ENCODE data around the gene CTCF. TPM values are rescaled to one million over a fixed set of nuclear protein-coding genes. Genes with fewer than 3 reads are reported as not detected.

Gene CTCF
- total and polyA plus RNA-seq, 4 donors: 10.1 to 35.3 (median 15.5) TPM

DNA sequence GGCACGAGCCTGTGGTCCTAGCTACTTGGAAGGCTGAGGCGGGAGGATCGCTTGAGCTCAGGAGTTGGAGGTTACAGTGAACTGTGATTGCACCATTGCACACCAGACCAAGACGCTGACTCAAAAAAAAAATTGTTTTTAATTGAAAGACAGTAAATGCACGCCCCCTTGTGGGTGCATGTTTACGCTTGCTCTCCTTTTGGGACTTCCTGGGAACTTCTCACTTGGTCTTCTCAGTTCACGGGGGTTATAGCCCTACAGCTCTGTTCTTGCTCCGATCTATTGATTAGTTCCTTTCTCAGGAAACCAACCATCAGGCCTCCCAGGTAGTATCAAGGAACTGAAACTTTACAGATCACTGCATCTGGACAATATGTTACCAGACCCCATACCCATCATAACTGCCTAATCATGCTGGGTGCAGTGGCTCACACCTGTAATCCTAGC lies 47.9 kb upstream of the CTCF start:
- peak; percentile 72 for DNase-seq (ENCODE audit: low spot score)
- H3K9ac ChIP-seq (ENCODE audit: low read depth in 1 of 2, low read length in 2 of 2): no peak overlapping the region
- no peaks in the 10 kb centered on the region for H3K4me1 ChIP-seq (ENCODE audit: control insufficient read depth in 4 of 4, insufficient read depth in 4 of 4, low read length in 3 of 4)
- no peak overlapping the region for H3K4me3 ChIP-seq (ENCODE audit: low read depth in 1 of 3, low read length in 3 of 3)
- WGBS: 9% methylated on average over 8 of the region's 8 CpGs
- H3K36me3 ChIP-seq (ENCODE audit: control insufficient read depth in 4 of 4, insufficient read depth in 3 of 4, low read depth in 1 of 4, low read length in 3 of 4): no peaks in the 10 kb centered on the region
- TF ChIP-seq, protein P1, sequence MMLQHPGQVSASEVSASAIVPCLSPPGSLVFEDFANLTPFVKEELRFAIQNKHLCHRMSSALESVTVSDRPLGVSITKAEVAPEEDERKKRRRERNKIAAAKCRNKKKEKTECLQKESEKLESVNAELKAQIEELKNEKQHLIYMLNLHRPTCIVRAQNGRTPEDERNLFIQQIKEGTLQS (IDR thresholded peaks at IDR 0.05): no peak
- TF ChIP-seq RXRA (IDR thresholded peaks at IDR 0.05) (peak in 1 of 2 donors; percentile 28), RAD21 (IDR thresholded peaks at IDR 0.05) (peak; percentile 81 to 82)
- TF ChIP-seq, protein P2, sequence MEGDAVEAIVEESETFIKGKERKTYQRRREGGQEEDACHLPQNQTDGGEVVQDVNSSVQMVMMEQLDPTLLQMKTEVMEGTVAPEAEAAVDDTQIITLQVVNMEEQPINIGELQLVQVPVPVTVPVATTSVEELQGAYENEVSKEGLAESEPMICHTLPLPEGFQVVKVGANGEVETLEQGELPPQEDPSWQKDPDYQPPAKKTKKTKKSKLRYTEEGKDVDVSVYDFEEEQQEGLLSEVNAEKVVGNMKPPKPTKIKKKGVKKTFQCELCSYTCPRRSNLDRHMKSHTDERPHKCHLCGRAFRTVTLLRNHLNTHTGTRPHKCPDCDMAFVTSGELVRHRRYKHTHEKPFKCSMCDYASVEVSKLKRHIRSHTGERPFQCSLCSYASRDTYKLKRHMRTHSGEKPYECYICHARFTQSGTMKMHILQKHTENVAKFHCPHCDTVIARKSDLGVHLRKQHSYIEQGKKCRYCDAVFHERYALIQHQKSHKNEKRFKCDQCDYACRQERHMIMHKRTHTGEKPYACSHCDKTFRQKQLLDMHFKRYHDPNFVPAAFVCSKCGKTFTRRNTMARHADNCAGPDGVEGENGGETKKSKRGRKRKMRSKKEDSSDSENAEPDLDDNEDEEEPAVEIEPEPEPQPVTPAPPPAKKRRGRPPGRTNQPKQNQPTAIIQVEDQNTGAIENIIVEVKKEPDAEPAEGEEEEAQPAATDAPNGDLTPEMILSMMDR (IDR thresholded peaks at IDR 0.05; ENCODE audit: low read depth, low read length, missing input control): peak; percentile 72
- no peak overlapping the region for H3K27ac ChIP-seq (ENCODE audit: low read depth in 1 of 2, low read length in 2 of 2)
- no peaks in the 10 kb centered on the region for H3K27me3 ChIP-seq (ENCODE audit: control insufficient read depth in 4 of 4, insufficient read depth in 4 of 4, low read length in 3 of 4)
- no peaks in the 10 kb centered on the region for H3K9me3 ChIP-seq (ENCODE audit: control insufficient read depth in 4 of 4, low read length in 3 of 4)

DNA sequence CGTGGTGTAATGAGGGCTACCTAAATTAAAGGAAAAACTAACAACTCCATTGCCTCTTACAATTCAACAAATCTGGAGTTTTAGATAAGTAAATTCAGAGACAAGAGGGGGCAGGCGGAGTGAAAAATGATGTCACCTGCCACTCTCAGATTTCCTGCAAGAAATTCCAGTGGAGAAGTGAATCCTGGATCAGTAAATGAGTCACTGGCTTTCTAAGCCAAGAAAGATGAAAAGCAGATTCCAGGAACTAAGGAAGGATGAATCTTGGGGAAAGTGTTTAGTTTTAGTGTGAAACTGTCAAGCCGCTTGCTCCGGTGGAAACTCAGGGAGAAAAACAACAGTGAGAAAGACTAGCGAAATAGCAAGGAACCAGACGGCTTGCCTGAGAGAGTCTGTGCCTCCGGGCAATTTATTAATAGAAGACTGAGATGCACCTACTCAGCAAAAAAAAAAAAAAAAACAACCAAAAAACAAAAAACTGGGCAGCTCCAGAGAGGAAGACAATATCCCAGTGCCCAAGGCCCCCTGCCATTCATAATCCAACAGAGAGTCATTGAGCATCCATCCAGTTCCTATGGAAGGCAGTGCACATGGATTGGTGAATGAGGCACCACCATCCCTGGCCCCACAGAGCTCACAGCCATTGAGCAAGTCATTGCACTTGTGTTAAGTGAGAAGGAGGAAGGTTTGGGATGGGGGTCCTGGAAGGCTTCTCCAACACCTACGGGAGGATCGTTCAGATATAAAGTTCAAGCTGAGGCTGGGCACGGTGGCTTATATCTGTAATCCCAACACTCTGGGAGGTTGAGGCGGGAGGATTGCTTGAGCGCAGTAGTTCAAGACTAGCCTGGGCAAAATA lies 45.8 kb upstream of the CTCF start:
- no peak overlapping the region for H3K4me3 ChIP-seq (ENCODE audit: low read depth in 1 of 3, low read length in 3 of 3)
- WGBS: 93% methylated on average over 12 of the region's 12 CpGs
- H3K9me3 ChIP-seq (ENCODE audit: control insufficient read depth in 4 of 4, low read length in 3 of 4): no peaks in the 10 kb centered on the region
- TF ChIP-seq RXRA (IDR thresholded peaks at IDR 0.05) (no peak), HNF4G (IDR thresholded peaks at IDR 0.05) (no peak)
- TF ChIP-seq, protein P1 (IDR thresholded peaks at IDR 0.05): no peak
- TF ChIP-seq, protein P2 (IDR thresholded peaks at IDR 0.05; ENCODE audit: low read depth, low read length, missing input control): no peak
- DNase-seq (ENCODE audit: low spot score): no peak
- H3K36me3 ChIP-seq (ENCODE audit: control insufficient read depth in 4 of 4, insufficient read depth in 3 of 4, low read depth in 1 of 4, low read length in 3 of 4): no peaks in the 10 kb centered on the region
- H3K4me1 ChIP-seq (ENCODE audit: control insufficient read depth in 4 of 4, insufficient read depth in 4 of 4, low read length in 3 of 4): peaks cover 0 to 8% (median 5%) of the 10 kb centered on the region in 4 donors
- H3K27me3 ChIP-seq (ENCODE audit: control insufficient read depth in 4 of 4, insufficient read depth in 4 of 4, low read length in 3 of 4): no peaks in the 10 kb centered on the region
- no peak overlapping the region for H3K9ac ChIP-seq (ENCODE audit: low read depth in 1 of 2, low read length in 2 of 2)
- no peak overlapping the region for H3K27ac ChIP-seq (ENCODE audit: low read depth in 1 of 2, low read length in 2 of 2)

DNA sequence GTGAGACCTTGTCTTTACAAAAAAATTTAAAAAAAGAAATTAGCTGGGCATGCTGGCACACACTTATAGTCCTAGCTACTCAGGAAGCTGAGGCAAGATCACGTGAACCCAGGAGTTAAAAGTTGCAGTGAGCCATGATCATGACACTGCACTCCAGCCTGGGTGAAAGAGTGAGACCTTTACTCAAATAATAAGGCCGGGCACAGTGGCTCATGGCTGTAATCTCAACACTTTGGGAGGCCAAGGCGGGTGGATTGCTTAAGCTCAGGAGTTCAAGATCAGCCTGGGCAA lies 45.2 kb upstream of the CTCF start:
- Histone ChIP-seq H3K27me3 (ENCODE audit: control insufficient read depth in 4 of 4, insufficient read depth in 4 of 4, low read length in 3 of 4) (no peaks in the 10 kb centered on the region), H3K9me3 (ENCODE audit: control insufficient read depth in 4 of 4, low read length in 3 of 4) (no peaks in the 10 kb centered on the region), H3K4me3 (ENCODE audit: low read depth in 1 of 3, low read length in 3 of 3) (no peak overlapping the region), H3K4me1 (ENCODE audit: control insufficient read depth in 4 of 4, insufficient read depth in 4 of 4, low read length in 3 of 4) (peaks cover 0 to 12% (median 8%) of the 10 kb centered on the region in 4 donors), H3K9ac (ENCODE audit: low read depth in 1 of 2, low read length in 2 of 2) (no peak overlapping the region), H3K36me3 (ENCODE audit: control insufficient read depth in 4 of 4, insufficient read depth in 3 of 4, low read depth in 1 of 4, low read length in 3 of 4) (no peaks in the 10 kb centered on the region), H3K27ac (ENCODE audit: low read depth in 1 of 2, low read length in 2 of 2) (no peak overlapping the region)
- no peak for DNase-seq (ENCODE audit: low spot score)
- 84% methylated on average over 3 of the region's 3 CpGs for WGBS
- no peak for TF ChIP-seq HNF4A (conservative IDR thresholded peaks at IDR 0.05)
- no peak for TF ChIP-seq RAD21 (IDR thresholded peaks at IDR 0.05)
- no peak for TF ChIP-seq SP1 (IDR thresholded peaks at IDR 0.05)
- no peak for TF ChIP-seq YY1 (IDR thresholded peaks at IDR 0.05)
- TF ChIP-seq, protein P2 (IDR thresholded peaks at IDR 0.05; ENCODE audit: low read depth, low read length, missing input control): no peak
- TF ChIP-seq NR2F2 (IDR thresholded peaks at IDR 0.05): no peak
- TF ChIP-seq HNF4G (IDR thresholded peaks at IDR 0.05): no peak
- TF ChIP-seq FOXA2 (IDR thresholded peaks at IDR 0.05): no peak
- no peak for TF ChIP-seq JUND (IDR thresholded peaks at IDR 0.05)
- TF ChIP-seq GABPA (IDR thresholded peaks at IDR 0.05 in 1 of 2, conservative IDR thresholded peaks at IDR 0.05 in 1 of 2): no peak
- TF ChIP-seq, protein P3, sequence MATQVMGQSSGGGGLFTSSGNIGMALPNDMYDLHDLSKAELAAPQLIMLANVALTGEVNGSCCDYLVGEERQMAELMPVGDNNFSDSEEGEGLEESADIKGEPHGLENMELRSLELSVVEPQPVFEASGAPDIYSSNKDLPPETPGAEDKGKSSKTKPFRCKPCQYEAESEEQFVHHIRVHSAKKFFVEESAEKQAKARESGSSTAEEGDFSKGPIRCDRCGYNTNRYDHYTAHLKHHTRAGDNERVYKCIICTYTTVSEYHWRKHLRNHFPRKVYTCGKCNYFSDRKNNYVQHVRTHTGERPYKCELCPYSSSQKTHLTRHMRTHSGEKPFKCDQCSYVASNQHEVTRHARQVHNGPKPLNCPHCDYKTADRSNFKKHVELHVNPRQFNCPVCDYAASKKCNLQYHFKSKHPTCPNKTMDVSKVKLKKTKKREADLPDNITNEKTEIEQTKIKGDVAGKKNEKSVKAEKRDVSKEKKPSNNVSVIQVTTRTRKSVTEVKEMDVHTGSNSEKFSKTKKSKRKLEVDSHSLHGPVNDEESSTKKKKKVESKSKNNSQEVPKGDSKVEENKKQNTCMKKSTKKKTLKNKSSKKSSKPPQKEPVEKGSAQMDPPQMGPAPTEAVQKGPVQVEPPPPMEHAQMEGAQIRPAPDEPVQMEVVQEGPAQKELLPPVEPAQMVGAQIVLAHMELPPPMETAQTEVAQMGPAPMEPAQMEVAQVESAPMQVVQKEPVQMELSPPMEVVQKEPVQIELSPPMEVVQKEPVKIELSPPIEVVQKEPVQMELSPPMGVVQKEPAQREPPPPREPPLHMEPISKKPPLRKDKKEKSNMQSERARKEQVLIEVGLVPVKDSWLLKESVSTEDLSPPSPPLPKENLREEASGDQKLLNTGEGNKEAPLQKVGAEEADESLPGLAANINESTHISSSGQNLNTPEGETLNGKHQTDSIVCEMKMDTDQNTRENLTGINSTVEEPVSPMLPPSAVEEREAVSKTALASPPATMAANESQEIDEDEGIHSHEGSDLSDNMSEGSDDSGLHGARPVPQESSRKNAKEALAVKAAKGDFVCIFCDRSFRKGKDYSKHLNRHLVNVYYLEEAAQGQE (IDR thresholded peaks at IDR 0.05): no peak
